Measurements from ENCODE around the gene TXNDC11.
A peak's percentile ranks its signal among the peaks of the same experiment; 100 is the strongest.

The TXNDC11 gene

DNA sequence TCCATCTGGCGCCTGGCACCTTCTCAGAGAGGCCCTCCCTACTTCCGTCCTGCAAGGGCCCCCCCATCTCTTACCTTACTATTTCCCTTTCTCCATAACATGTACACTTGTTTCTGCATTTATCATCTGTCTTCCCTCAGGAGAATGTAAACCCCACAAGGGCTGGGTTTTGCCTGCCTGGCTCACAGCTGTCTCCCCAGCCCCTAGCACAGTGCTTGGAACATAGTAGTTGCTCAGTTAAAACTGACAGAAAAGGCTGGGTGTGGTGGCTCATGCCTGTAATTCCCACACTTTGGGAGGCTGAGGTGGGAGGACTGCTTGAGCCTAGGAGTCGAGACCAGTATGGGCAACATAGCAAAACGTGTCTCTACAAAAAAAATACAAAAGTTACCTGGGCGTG lies 80.1 kb downstream of the TXNDC11 start:
- no peak for DNase-seq (ENCODE audit: low spot score)

DNA sequence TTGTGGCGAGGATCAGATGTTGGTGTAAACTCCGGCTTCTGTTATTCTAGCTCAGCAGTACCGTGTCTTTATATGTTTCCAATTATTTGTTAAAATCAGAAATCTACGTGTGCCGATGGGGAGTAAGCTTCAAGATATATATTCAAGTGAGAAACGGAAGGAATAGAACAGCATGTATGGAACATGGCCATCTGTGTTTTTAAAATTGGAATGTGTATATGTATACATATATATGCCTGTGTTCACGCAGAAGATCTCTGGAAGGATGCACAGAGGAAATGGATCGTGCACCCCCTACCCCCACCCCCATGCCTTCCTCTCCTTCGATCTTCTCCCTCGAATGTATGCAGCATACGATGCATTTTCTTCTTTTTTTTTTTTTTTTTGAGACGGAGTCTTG lies 82.1 kb downstream of the TXNDC11 start:
- no peak for DNase-seq (ENCODE audit: low spot score)

DNA sequence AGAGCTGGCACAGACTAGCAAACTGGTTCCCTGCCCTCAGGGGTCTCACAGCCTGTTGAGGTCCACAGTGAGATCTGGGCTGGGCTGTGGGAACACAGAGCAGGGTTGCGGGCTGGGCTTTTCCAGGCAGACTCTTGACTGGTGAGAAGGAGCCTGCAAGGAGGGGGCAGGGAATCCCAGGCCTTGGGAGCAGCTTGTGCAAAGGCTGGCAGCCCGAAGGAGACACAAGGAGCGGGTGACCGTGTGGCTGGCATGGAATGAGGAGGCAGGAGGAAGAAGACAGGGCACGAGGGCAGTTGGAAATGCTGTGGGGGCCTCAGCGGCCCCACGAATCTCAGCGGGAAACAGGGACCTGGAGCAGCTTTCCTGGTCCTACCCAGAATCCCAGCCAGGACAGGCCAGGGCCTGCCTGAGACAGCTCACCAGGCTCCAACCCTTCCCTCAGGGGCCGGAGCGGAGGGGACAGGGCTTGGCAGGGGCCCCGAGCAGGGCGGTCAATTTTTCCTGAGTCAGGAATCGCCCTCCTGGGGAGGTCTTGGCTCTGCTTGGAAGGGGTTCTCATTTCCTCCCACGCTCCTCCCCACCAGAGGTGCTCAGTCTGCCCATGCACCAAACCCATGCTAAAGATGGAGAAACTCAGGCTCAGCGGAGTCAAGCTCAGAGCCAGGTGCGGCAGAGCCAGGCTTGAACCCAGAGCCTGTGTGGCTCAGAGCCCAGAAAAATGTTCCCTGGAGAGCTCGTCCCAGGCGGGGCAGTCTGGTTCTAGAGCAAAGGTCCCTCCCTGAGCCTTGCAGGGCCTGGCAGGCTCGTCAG lies 83.6 kb downstream of the TXNDC11 start:
- DNase-seq (ENCODE audit: low spot score), result no peak

DNA sequence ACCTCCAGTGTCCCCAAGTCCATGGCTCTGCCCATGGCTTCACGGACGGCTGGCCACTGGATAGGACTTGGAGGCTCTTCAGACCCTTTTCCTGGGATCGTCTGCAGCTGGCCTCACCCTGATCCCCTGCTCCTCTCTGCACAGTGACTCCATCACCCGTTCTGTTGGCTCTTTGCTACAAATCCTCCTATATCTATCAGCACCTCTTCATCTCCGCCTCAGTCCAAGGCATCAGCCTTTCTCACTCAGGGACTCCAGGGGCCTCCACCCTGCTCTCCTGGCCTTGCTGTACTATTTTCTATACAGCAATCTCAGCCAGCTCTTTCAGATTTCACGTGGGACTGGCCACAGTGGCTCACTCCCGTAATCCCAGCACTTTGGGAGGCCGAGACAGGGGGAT lies 85.1 kb downstream of the TXNDC11 start:
- no peak for DNase-seq (ENCODE audit: low spot score)

DNA sequence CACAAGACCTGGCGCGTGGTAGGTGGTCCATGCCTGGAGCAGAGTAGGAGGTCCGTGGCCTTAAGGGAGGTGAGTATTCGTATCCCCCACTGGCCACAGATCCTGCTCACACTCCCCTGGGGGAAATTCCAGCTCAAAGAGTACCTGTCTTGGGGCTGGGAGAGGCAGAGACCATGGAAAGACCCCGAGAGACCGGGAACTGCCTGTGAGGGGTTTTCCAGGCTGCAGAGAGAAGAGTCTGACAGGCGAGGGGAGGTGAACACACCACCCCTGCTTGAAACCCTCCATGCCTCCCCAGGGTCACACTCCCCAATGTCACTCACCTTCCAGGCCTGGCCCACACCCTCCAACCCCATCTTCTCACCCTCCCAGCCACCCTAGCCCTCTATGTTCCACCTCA lies 87.0 kb downstream of the TXNDC11 start:
- DNase-seq (ENCODE audit: low spot score), result no peak

DNA sequence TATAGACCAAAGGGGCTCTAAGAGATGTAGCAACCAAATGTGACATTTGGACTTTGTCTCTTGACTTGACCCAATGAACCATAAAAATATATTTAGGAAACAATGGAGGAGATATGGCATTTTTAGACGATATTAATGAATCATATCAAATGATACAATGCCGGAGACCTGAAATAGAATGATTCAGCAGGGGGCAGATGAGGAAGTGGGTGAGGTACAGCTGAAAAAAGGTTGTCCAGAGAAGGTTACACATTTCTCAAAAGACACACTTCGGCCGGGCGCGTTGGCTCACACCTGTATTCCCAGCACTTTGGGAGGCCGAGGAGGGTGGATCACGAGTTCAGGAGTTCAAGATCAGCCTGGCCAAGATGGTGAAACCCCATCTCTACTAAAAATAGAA lies 90.9 kb downstream of the TXNDC11 start:
- no peak for DNase-seq (ENCODE audit: low spot score)

DNA sequence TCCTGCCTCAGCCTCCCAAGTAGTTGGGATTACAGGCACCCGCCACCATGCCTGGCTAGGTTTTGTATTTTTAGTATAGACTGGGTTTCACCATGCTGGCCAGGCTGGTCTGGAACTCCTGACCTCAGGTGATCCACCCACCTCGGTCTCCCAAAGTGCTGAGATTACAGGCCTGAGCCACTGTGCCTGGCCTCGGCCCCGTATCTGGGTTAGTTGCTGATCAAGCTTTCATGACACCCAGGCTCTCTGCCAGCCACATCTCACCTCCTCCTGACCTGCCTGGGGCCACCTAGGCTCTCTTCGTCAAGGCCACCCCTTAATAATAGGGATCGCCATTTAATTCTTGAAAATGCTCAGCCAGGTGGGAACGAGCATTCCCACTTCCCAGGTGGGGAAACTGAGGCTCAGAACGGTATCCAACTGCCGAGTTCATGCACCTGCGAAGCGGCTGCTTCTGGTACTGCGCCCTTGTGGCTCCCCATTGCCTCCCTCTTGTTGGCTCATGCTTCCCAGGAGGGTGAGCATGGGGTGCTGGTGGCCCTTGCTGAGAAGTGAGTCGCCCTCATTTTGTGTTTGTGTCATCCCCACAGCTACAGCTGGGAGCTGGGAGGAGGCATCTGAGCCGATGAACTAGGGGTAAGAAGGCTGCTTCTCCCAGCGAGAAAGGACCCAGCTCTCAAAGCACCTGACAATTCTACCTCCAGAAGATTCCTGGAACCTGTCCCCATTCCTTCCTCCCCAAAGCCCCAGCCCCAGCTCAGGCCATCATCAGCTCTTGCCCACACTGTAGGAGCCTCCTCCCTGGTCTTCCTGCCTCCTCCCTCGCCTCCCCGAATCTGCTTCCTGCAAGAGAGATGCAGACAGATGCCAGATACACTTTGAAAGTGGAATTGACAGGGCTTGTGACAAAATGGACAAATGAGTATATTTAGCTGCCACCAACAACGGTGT lies 91.7 kb downstream of the TXNDC11 start:
- DNase-seq (ENCODE audit: low spot score), result no peak

DNA sequence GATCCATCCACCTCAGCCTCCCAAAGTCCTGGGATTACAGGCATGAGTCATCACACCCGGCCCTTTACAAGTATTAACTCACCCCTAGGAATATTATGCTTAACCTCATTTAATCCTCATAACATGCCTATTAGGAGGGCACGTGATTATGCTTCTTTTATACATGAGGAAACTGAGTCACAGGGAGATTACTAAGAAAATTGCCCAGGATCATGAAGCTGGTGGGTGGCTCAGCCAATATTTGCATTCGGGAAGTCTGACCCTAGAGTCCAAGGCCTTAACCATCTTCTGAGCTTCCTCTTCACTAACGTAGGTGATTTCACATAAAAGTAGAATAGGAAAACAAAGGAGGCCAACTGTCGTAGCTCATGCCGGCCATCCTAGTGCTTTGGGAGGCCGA lies 93.4 kb downstream of the TXNDC11 start:
- DNase-seq (ENCODE audit: low spot score), result no peak

DNA sequence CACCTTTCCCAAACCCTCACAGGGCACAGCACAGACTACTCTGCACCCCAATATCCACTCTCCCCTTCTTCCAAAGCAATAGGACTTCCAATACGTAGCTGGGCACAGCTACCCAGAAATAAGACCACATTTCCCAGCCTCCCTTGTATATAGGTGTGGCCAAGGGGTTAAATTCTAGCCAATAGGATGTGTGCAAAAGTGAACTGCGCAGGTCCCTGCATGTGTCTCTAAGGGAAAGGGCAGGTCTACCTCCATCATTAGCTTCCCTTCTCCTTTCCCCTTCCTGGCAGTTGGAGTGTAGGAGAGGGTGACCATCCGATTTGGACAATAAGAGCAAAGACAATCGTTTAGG lies 99.9 kb downstream of the TXNDC11 start:
- DNase-seq (ENCODE audit: low spot score), result peak; percentile 32

DNA sequence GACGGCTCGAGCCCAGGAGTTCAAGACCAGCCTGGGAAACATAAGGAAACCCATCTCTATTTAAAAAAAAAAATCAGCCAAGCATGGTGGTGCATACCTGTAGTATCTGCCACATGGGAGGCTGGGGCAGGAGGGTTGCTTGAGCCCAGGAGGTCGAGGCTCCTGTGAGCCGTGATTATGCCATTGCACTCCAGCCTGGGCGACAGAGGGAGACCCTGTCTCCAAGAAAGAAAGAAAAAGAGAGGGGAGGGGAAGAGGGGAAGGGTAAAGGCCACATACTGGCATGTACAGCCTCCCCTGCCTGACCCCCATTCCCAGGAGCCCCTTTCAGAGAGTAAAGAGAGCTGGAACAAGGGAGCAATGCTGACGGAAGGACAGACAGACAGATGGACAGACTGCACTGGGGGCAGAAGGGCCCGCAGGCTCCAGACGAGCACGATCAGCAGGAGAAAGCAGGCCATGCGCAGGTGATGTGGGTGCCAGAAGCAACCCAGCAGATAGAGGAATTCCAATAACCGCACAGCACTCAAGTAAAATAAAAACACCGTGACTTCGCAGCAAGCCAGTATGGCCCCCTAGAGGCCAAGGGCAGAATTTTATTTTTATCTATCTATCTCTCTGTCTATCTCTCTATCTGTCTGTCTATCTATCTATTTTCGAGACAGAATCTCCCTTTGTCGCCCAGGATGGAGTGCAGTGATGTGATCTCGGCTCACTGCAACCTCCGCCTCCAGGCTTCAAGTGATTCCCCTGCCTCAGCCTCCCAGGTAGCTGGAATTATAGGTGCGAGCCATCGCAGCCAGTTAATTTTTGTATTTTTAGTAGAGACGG lies 101.5 kb downstream of the TXNDC11 start:
- peak; percentile 39 for DNase-seq (ENCODE audit: low spot score)

DNA sequence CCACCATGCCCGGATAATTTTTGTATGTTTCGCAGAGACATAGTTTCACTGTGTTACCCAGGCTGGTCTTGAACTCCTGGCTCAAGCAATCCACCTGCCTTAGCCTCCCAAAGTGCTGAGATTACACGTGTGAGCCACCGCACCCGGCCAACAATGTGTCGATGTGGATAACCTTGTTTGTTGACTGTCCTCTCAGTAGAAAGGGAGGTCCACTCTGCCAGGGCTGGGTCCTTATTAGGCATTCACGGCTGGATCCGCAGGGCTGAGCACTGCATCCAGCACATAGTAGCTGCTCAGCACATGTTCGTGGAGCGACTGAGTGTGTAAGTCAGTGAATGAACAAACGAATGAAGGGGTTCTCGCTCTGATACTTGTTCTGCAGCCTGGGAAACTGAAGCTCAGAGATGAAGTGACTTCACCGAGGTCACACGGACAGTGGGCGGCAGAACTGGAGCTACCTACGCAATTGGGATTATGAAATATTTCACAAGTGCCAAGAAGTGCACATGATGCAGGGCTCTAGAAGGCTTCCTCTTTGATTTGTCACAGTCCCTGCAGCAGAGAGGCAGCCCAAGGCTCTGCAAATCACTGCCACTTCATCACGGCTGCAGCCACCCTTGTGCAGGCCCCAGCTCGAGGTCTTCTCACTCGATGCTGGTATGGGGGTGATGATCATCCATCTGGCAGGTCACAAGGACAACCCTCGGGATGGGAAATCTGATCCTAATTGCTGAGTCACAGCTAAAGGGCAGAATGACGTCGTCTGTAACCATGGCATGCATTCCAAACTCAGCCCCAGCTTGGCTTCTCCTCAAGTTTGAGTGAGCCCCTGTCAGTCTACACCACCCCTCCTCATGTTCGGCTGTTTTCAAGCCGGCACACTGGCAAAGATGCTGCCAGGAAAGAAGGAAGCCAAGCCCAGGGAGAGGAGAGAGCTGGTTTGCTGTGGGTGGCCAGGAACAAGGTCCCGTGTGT lies 102.4 kb downstream of the TXNDC11 start:
- DNase-seq (ENCODE audit: low spot score), result peak; percentile 57

DNA sequence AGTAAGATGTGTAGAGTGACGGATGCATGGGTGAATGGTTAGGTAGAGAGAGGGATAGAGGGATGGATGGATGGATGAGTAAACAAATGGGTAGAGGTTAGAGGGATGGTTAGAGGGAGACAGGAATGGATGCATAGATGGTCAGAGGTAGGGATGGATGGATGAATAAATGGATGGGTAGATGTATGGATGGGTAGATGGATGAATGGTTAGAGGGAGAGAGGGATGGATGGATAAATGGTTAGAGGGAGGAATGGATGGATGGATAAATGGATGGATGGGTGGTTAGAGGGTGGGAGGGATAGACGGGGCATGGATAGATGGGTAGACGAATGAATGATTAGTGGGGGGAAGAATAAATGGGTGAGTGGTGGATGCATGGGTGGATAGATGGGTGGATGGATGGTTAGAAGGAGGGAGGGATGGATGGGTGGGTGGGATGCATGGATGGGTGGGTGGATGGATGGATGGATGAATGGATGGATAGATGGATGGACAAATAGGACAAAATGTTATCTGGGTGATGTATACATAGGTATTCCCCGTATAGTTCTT lies 103.6 kb downstream of the TXNDC11 start:
- no peak for DNase-seq (ENCODE audit: low spot score)

DNA sequence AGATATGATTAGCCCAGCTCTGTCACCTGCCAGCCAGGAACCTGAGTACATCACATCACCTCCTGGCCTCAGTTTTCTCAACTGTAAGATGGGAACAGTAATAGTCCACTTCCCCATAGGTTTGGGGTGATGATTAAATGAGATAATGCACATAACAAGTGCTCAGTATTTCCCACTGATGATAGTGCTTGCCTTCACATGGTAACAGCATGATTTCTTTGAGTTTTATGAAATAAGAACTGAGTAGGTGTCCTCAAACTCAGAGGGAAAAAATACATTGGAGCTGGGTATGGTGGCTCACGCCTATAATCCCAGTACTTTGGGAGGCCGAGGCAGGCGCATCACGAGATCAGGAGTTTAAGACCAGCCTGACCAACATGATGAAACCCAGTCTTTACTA lies 104.5 kb downstream of the TXNDC11 start:
- no peak for DNase-seq (ENCODE audit: low spot score)

DNA sequence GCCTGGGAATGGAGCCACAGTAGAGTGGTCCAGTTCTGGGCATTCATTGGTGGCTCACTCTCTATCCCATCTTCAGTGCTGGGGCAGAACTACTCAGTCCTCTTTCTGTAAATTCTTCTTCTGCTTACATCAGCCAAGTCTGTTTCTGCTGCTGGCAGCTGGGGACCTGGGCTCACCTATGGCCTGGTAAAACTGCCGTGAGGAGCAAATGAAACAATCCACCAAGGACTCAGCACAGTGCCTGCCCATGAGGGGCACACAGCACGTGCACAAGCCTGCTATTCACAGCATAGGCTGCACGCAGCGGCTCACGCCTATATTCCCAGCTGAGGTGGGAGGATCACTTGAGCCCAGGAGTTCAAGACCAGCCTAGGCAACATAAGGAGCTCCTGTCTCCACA lies 105.3 kb downstream of the TXNDC11 start:
- DNase-seq (ENCODE audit: low spot score), result no peak

DNA sequence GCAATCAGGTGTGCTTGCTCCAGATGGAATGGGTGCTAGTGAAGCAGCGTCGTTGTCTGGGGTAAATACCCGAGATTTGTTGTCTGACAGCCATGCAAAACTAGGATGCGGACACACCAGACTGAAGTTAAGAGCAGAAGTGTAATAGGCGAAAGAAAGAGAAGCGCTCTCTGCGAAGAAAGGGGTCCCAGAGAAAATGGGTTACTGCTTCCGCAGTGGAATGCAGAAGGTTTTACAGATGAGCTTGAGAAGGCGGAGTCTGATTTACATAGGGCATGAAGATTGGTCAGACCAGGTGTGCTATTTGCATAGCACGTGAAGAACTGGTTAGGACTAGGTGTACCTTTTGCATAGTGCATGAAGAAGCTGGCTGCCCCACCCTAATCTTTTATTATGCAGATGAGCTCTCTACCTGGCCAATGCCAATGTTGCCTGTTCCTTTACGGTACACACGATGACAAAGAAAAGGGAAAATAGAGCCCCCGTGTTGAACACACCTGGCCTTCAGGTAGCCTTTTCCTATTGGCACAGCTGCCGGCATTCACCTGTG lies 106.4 kb downstream of the TXNDC11 start:
- DNase-seq (ENCODE audit: low spot score), result no peak

DNA sequence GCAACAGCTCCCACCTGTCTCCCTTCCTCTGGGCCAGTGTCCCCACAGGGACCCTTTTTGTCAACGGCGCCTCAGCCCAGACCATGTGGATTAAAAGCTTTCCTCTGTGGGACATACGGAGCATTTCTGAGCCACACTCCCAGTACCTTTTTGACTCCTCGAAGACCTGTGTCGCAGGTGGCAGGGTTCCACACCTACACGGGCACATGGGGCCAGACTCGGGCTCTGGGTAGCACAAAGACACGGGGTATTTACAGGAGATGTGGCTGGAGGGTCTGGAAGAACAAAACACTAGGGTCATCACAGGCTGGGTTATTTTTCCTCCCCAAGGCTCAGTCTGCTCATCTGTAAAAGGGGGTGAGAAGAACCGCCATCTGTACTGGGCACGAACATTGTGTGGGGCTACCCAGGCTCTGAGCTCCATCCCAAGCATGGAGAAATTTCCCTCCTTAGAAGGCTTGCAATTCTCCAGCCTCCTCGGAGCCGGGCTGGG lies 106.9 kb downstream of the TXNDC11 start:
- DNase-seq (ENCODE audit: low spot score), result no peak

DNA sequence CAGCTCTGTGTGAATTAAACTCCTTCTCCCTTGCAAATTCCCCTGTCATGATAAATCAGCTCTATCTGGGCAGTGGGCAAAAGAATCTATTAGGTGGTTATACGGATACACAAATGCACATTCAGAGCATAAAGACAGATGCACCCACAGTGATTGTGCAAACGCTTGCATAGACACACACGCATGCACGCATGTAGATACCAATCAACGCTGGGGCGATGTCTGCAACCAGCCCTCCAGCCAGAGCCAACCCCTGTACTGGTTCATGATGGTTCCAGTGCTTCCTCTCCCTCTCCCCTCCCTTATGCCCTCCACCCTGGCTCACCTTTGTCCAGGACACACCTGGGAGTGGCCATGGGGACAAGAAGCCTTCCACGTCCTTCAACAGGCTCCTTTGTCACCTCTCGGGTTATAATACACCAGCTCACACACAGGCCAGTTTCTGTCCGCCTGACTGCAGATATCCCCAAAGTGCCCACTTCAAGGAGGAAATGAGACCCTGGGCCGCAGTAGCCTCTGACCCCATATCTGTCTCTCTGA lies 107.5 kb downstream of the TXNDC11 start:
- no peak for DNase-seq (ENCODE audit: low spot score)

DNA sequence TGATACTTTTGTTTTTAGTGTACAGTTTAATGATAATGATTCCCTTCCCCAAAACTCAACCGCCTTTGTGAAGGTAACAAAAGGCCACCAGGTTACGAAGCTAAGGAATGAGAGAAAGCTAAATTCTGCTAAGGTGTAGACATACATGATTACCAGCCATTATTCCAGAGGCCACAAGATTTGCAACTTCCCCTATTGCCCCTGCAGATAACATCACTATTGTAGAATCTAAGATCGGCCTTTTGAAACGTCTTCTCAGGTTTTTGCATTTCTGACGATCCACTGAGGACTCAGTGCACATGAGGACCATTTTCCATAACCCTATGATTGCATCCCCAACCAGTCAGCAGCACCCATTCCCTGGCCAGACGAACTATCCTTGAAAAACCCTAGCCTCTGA lies 108.3 kb downstream of the TXNDC11 start:
- DNase-seq (ENCODE audit: low spot score), result no peak

DNA sequence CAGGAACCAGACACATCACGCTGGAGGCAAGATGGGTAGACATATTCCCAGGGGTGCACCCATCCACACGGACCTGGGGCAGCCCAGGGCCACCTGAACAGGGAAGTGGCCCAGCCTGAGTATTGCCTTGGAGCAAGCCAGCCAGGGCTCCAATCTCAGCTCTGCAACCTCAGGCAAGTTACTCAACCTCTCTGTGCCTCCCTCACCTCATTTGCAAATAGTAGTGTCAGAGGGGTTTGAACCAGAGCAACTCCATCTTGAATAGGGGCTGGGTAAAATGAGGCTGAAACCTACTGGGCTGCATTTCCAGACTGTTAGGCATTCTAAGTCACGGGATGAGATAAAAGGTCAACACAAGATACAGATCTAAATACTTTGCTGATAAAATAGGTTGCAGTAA lies 109.5 kb downstream of the TXNDC11 start:
- DNase-seq (ENCODE audit: low spot score), result no peak
